ENCODE data around the gene STIL.

DNA sequence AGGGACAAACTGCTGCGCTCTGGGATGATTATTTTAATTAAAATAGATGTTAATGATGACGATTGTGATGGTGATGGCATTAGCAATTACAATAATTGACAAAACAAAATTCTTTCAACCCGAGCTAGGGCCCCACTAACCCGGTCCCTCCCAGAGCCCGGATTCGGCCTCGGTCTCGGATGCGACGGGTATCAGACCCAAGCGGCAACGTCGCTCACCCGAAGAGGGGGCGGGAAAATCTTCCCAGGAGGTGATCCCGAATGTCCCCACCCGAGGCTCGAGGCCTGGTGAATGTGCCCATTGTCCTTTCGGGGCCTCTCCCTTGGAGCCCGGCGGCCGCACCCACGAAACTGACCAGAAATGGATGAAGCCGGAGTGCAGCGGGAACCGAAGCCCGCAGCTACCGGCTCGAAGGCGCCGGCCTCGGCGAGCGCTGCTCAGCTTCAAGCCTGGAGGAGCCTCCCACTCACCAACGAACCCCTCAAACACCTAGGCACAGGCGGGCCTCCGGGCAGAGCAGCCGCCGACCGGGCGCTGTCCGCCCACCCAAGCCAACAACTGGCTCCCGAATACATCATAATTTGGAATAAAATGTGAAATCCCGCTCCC, 83.2 kb downstream of the STIL start:
- TF ChIP-seq, protein P1, sequence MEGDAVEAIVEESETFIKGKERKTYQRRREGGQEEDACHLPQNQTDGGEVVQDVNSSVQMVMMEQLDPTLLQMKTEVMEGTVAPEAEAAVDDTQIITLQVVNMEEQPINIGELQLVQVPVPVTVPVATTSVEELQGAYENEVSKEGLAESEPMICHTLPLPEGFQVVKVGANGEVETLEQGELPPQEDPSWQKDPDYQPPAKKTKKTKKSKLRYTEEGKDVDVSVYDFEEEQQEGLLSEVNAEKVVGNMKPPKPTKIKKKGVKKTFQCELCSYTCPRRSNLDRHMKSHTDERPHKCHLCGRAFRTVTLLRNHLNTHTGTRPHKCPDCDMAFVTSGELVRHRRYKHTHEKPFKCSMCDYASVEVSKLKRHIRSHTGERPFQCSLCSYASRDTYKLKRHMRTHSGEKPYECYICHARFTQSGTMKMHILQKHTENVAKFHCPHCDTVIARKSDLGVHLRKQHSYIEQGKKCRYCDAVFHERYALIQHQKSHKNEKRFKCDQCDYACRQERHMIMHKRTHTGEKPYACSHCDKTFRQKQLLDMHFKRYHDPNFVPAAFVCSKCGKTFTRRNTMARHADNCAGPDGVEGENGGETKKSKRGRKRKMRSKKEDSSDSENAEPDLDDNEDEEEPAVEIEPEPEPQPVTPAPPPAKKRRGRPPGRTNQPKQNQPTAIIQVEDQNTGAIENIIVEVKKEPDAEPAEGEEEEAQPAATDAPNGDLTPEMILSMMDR (IDR thresholded peaks at IDR 0.05; ENCODE audit: low read depth, low read length), result no peak
- TF ChIP-seq MYC (IDR thresholded peaks at IDR 0.05; ENCODE audit: low read depth, low read length) (no peak), POLR2A (IDR thresholded peaks at IDR 0.05; ENCODE audit: extremely low read depth, insufficient read length) (no peak)
- TF ChIP-seq, protein P2, sequence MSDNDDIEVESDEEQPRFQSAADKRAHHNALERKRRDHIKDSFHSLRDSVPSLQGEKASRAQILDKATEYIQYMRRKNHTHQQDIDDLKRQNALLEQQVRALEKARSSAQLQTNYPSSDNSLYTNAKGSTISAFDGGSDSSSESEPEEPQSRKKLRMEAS (IDR thresholded peaks at IDR 0.05; ENCODE audit: low read depth, low read length), result no peak
